Measurements from ENCODE around the gene HPSE. TPM values are rescaled to one million over a fixed set of nuclear protein-coding genes. Genes with fewer than 3 reads are reported as not detected.

Gene HPSE
- total RNA-seq, 1 experiment from 2014 or later, result 3.9 TPM

- Mint-ChIP-seq H3K27me3 (ENCODE audit: insufficient read depth, unreplicated experiment) (no peaks in the 10 kb centered on the region), H3K27ac (ENCODE audit: unreplicated experiment) (no peak overlapping the region), H3K9me3 (ENCODE audit: unreplicated experiment) (no peaks in the 10 kb centered on the region), H3K4me1 (ENCODE audit: low read depth, unreplicated experiment) (no peaks in the 10 kb centered on the region), H3K4me3 (ENCODE audit: unreplicated experiment) (no peak overlapping the region), H3K36me3 (ENCODE audit: insufficient read depth, unreplicated experiment) (peaks cover 12% of the 10 kb centered on the region)
- H3K9me3 ChIP-seq, result no peaks in the 10 kb centered on the region
- ChIA-PET POLR2A (no interaction called here), CTCF (interaction anchor here (1.4 kb wide), 1 partner anchor 149 kb away, joined by 5 read pairs; no protein-coding TSS in a partner anchor)
- no peak for DNase-seq
- no peaks in the 10 kb centered on the region for H3K36me3 ChIP-seq (ENCODE audit: control insufficient read depth, insufficient read depth, low read length)
- intact Hi-C loops (cut with micrococcal nuclease; ENCODE audit: unreplicated experiment), result no loop called here
- peaks cover 23% of the 10 kb centered on the region for H3K4me1 ChIP-seq
- H3K27me3 ChIP-seq (replicated peaks; ENCODE audit: control insufficient read depth, insufficient read depth, low read length), result no peaks in the 10 kb centered on the region
- BruUV-seq (replicated peaks), result no TSS peak
- no peak overlapping the region for H3K4me3 ChIP-seq (ENCODE audit: low read depth, low read length)
- TF ChIP-seq CTCF (IDR thresholded peaks at IDR 0.05; ENCODE audit: insufficient read depth in 1 of 2, low read depth in 1 of 2, low read length in 1 of 2, severe bottlenecking in 1 of 2, unreplicated experiment in 1 of 2), result no peak
Observed at GRCh38 chr4:83259586-83259985, 75.1 kb downstream of the HPSE start.

GRCh38 chr4:83258461-83258860 is 76.2 kb downstream of the HPSE start:
- Mint-ChIP-seq H3K4me3 (ENCODE audit: unreplicated experiment) (no peak overlapping the region), H3K4me1 (ENCODE audit: low read depth, unreplicated experiment) (peaks cover 4% of the 10 kb centered on the region), H3K36me3 (ENCODE audit: insufficient read depth, unreplicated experiment) (peaks cover 12% of the 10 kb centered on the region), H3K9me3 (ENCODE audit: unreplicated experiment) (no peaks in the 10 kb centered on the region), H3K27ac (ENCODE audit: unreplicated experiment) (no peak overlapping the region), H3K27me3 (ENCODE audit: insufficient read depth, unreplicated experiment) (no peaks in the 10 kb centered on the region)
- ChIA-PET CTCF (no interaction called here), POLR2A (no interaction called here)
- no peaks in the 10 kb centered on the region for H3K27me3 ChIP-seq (replicated peaks; ENCODE audit: control insufficient read depth, insufficient read depth, low read length)
- no peaks in the 10 kb centered on the region for H3K9me3 ChIP-seq
- intact Hi-C loops (cut with micrococcal nuclease; ENCODE audit: unreplicated experiment), result no loop called here
- no peak overlapping the region for H3K4me3 ChIP-seq (ENCODE audit: low read depth, low read length)
- no peak for DNase-seq
- no peak for TF ChIP-seq CTCF (IDR thresholded peaks at IDR 0.05; ENCODE audit: insufficient read depth in 1 of 2, low read depth in 1 of 2, low read length in 1 of 2, severe bottlenecking in 1 of 2, unreplicated experiment in 1 of 2)
- H3K4me1 ChIP-seq, result peaks cover 23% of the 10 kb centered on the region
- no peaks in the 10 kb centered on the region for H3K36me3 ChIP-seq (ENCODE audit: control insufficient read depth, insufficient read depth, low read length)
- no TSS peak for BruUV-seq (replicated peaks)

GRCh38 chr4:83257811-83258210 is 76.8 kb downstream of the HPSE start:
- peaks cover 26% of the 10 kb centered on the region for H3K4me1 ChIP-seq
- DNase-seq, result no peak
- ChIA-PET CTCF (no interaction called here), POLR2A (no interaction called here)
- H3K27me3 ChIP-seq (replicated peaks; ENCODE audit: control insufficient read depth, insufficient read depth, low read length), result no peaks in the 10 kb centered on the region
- no peak overlapping the region for H3K4me3 Mint-ChIP-seq (ENCODE audit: unreplicated experiment)
- no peaks in the 10 kb centered on the region for H3K27me3 Mint-ChIP-seq (ENCODE audit: insufficient read depth, unreplicated experiment)
- H3K36me3 ChIP-seq (ENCODE audit: control insufficient read depth, insufficient read depth, low read length), result no peaks in the 10 kb centered on the region
- intact Hi-C loops (cut with micrococcal nuclease; ENCODE audit: unreplicated experiment), result no loop called here
- no peaks in the 10 kb centered on the region for H3K9me3 Mint-ChIP-seq (ENCODE audit: unreplicated experiment)
- H3K36me3 Mint-ChIP-seq (ENCODE audit: insufficient read depth, unreplicated experiment), result peaks cover 6% of the 10 kb centered on the region
- H3K4me1 Mint-ChIP-seq (ENCODE audit: low read depth, unreplicated experiment), result peaks cover 8% of the 10 kb centered on the region
- H3K9me3 ChIP-seq, result no peaks in the 10 kb centered on the region
- no peak overlapping the region for H3K27ac Mint-ChIP-seq (ENCODE audit: unreplicated experiment)
- TF ChIP-seq CTCF (IDR thresholded peaks at IDR 0.05; ENCODE audit: insufficient read depth in 1 of 2, low read depth in 1 of 2, low read length in 1 of 2, severe bottlenecking in 1 of 2, unreplicated experiment in 1 of 2), result no peak
- no TSS peak for BruUV-seq (replicated peaks)
- H3K4me3 ChIP-seq (ENCODE audit: low read depth, low read length), result no peak overlapping the region

All from Caco-2 (cell line).